T-helper 1 cell (primary cell): ENCODE results near the gene LAMP1.
"Not testable (repeated sequence)": the region's sequence is repeated elsewhere in the genome, so short reads cannot be mapped to it uniquely, and the experiment has no call there.

Source experiments
- DNase-seq, 5 donors: peaks; one replicate each; pipeline ENCODE4 v3.0.0-alpha.2; 2012 to 2020

LAMP1 gene

DNA sequence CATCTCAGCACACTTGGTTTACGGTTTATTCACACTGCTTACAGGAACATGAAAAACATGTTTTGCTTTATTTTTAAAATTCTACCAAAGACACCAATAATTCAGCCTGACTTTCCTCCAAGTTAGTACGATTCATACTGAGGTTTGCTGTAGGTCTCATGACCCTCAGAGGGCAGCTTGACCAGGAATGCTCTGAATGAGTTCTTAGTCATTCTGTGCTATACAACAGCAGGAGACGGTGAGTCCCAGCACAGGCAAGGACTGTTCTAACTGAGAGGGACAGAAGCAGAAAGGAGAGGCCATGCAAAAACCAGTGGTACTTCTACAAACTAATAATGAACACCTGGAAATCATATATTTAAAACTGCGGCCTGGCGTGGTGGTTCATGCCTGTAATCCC, 60.5 kb downstream of the LAMP1 start:
- no peak for DNase-seq

DNA sequence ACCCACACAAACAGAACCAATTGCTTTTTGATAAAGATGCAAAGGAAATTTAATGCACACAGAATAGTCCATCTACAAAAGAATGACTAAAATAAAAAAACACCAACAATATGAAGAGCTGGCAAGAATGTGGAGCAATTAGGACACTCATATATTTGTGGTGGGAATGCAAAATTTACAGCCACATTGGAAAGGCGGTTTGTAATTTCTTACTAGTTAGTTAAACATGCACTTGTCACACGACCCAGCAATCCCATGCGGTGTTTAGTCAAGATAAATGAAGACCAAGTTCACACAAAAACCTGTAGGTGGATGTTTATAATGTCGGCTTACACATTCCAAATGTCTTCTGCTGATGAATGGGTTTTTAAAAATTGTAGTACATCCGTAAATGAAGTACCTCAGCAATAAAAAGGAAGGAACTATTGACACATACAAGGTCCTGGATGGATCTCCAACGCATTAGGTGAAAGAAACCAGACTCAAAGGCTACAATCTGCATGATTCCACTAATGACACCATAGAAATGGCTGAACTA, 61.7 kb downstream of the LAMP1 start:
- DNase-seq, result no peak

DNA sequence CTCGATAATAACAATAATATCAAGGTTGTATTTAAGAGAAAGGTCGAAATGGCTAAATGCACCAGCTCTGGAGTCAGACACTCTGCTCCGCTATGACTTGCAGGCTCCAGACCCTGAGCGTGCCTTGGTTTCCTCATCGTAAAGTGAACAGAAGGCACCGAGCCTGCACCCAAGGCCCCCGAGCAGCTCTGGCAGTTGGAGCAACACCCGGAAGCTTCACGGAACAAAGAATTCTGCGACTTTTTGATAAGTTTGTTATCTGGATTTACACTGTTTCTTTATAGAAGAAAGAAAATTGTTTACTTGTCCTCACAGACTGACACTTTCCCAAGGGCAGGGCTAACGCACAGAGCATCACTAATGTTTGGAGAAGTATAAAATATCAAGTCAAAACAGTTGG, 62.5 kb downstream of the LAMP1 start:
- DNase-seq, result no peak

DNA sequence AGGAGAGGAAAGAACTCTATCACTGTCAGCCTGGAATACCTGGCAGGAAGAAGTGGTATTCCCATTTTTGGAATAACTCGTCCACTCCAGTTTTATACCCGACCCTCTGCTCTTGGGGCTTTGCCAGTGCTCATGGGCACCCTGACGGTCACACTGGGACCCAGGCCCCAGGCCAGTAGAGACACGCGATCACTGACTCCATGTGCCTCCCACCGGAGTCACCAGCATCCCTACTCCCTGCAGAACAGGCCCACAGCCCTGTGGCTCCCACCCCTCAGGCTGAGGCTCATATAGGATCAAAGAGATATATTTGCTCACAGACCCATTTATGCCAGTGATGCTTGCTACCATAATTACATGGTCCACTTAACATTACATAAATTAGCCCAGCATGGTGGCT, 63.4 kb downstream of the LAMP1 start:
- no peak for DNase-seq

DNA sequence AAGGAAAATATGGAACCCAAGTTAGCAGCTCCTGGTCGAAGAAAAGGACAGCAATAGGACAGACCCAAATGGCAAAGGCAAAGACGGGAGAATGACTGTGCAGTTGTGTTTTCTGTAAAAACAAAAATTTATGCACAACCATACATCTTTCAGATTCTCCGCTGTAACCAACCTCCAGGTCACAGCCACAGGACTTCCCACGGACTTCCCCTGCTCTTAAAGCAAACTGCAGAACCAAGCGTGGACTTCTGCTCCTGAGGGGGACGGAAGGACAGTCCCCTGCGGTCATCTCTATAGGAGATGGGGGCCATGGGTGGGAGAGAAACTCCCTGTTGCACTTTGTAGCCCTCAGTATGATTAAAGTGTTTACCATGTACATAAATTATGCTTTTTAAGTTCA, 64.4 kb downstream of the LAMP1 start:
- no peak for DNase-seq

DNA sequence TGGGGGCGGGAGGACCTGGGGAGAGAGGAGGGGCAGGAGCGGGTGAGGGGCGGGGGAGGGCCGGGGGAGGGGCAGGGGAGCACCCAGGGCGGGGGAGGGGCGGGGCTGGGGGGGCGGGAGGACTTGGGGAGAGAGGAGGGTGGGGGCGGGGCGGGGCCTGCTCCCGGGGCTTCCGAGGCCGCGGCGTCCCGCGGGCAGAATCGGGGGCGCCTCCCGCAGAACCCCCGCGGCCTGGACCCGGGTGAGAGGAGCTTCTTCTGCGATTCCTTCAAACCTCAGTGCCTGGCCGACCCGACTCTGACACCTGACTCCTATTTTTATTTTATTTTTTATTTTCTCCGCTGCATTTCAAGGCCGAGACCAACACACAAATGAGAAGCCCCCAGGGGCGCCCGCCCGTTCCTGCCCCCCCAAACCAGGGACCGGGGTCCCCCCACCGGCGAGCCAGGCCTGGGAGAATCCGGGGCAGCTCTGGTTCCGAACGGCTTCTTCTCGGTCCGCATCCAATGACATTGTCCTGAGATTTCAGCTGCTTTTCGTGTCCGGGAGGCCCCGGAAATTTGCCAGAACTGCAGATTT, 67.4 kb downstream of the LAMP1 start:
- DNase-seq, result peak in 1 of 5 donors; percentile 3

DNA sequence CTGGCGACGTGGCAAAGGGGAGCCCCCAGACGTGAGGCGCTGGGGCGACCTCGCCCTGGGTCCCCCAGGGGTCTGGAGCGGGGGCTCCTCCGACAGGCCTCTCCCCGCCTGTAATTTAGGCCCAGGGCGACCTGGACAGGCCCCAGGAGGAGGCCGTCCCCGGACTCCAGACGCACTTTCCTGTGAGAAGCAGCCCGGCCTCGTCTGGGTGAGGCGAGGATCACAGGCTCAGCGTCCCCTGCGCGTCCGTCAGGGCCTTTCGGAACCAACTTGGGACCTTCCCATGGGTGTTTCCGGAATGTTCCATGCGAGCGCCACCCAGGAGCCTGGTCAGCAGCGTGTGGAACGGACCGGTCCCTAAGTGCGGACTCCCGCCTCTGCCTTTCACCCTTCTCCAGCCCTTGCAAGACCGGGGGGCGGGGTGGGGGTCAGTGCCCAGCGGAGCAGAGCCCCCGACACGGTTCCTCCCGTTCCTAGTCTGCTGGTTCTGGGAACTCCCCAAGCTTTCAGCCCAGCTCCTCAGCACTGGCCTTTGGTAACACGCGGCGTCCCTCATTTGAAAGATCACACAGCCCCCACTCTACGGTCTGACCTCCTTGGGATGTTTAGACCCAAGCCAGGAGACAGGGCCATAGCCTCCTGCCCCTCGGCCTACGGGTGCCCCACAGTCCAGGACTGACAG, 68.0 kb downstream of the LAMP1 start:
- no peak for DNase-seq

DNA sequence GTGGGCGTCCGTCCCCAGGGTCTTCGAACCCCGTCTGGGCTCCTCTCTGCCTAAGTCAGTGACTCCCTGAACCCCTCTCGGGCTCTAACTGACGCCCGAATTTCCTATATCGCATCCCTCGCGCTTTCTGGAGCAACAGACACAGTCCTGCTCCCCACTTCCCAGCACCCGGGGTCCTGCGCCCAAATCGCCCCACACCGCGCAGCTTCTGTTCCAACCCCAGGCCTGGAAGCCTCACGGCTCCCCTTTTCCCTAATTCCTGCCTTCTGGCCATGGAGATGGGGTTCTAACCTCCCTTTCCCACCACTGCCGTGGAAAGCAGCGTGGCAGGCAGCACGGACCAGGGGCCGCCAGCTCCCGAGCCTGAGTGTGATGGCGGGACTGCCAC, 68.5 kb downstream of the LAMP1 start:
- DNase-seq, result no peak

DNA sequence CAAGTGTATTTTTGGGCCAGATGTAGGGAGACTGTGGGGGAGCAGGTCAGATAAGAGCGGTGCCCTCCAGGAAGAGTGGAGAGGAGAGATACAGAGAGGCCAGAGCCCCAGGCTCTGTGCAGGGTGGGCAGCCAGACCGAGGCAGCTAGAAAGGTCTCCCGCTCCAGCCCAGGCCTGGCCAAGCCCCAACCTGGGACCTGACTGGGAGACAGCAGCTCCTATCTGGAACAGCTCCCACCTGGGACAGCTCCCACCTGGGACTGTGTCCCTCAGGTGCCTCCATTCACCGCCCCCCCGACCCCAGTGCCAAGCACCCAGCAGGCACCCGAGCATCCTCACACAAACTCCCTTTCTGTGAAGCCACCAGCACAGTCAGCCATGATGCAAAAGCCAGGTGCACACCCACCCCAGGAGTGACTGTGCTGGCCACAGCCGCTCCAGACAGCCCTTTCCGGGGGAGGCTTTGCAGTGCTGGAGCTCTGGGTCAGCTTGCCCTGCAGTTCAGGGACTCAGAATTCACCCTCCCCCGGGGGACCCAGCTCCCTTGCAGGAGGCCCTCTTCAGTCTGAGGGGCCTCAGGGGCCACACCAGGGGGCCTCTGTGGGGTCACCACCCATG, 69.0 kb downstream of the LAMP1 start:
- no peak for DNase-seq

DNA sequence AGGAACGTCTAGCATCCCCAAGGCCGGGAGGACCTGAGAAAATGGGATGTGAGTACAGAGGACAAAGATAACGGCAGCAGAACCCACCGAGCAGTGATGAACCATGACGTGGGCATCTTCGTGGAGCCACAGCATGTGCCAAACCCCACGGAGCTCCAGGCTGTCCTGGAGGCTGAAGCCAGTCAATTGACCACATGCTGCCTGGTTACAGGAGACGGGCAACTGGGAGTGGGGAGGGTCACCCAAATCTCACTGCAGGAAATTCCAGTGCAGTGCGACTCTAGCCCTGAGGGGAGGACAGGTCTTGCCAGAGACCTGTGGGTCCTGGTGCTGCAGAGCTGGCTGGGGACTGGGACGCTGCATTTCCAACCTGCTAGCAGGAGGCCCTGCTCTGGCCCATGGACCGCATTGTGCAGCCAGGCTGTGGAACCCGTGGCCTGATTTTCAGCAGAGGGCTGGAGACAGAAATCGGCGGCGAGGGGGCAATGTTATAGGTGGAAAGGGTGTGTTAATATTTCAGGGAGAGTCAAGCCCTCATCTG, 70.1 kb downstream of the LAMP1 start:
- DNase-seq, result no peak

DNA sequence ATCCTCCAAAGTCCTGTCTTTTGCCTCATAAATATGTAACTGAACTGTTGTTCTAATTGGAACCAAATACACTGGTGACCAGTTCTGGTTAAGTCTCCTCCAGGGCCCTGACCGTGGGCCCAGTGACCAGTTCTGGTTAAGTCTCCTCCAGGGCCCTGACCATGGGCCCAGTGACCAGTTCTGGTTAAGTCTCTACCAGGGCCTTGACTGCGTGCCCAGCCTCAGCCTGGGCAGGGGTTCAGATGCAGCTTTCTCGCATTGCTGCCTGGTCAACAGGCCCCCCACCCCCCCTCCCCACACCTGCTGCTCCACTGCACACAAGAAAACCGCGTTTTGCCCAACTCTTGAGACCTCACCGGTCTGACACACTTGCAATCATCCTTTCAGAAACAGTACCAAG, 70.7 kb downstream of the LAMP1 start:
- DNase-seq, result no peak

DNA sequence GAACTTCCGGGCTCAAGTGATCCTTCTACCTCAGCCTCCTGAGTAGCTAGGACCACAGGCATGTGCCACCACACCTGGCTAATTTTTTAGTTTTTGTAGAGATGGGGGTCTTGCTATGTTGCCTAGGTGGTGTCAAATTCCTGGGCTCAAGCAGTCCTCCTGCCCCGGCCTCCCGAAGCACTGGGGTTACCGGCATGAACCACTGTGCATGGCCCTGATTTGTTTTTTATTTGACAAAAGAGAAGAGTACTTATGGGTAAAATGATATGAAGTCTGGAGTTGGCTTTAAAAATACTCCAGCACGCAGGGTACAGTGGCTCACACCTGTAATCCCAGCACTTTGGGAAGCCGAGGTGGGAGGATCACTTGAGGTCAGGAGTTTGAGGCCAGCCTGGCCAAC, 71.3 kb downstream of the LAMP1 start:
- not testable (repeated sequence) for DNase-seq

DNA sequence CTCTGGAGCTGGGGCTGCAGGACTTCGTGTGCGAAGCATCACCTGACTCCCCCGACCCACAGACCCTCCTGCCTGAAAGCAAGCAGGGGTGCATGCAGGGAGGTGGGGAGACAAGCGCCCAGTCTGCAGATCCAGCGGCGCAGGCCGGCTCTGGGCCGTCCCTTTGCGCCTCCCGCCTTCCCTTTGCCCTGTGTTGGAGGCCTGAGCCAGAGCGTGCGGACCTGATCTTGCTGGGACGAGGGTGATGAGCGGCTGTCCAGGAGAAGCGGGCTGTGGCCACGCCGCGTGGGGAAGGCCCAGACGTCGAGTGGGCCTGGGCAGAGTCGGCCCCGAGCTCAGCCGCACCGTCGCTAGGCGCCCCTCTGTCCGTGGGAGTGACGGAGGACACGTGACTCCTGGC, 72.2 kb downstream of the LAMP1 start:
- no peak for DNase-seq

DNA sequence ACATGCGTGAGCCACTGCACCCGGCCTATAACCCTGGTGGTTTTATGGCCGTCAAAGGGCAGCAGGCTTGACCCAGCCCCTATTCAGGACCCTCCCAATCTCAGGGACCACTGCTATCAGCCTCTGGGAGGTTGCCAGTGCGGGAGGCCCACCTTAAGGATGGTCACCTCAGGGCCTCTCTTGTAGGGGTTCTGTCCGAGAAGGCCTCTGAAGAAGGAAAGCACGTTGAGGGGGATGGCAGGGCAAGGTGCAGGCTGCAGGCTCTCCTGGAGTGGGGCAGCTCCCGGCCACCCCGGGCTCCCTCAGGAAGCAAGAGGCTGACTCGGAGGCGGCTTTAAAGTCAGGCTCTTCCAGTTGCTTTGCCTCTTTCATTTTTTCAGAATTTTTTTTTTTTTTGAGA, 72.8 kb downstream of the LAMP1 start:
- DNase-seq, result no peak

DNA sequence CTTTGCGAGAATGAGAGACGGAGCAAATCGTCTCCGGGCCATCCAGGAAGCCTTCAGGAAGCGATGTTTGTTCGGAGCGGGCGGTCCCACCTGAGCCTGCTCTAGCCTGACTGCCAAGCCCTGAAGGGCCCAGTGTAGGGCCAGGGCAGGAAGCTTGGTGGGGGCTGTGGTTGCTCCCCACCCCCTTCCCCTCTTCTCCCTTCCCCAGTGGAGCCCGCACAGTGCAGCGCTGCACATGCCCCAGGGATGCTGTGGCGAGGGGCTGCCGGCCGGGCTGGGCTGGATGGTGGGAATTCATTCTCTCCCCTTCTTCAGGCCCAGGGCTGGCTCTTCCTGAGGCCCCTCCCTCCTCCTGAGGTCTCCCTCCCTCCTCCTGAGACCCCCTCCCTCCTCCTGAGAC, 74.0 kb downstream of the LAMP1 start:
- no peak for DNase-seq

DNA sequence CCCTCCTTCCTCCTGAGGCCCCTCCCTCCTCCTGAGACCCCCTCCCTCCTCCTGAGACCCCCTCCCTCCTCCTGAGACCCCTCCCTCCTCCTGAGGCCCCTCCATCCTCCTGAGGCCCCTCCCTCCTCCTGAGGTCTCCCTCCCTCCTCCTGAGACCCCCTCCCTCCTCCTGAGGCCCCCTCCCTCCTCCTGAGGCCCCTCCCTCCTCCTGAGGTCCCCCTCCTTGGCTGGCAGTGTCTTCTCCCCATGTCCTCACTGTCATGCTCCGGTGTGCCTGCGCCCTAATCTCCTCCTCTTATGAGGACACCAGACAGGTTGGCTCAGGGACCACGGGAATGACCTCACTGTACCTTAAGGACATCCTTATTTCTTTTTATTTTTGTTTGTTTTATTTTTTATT, 74.7 kb downstream of the LAMP1 start:
- not testable (repeated sequence) for DNase-seq
